Neural progenitor cell (in vitro differentiated cells): Measurements from ENCODE around the gene EXOC4.

Experiments used
- EZH2 ChIP-seq: fragments of 200-600 bp; sonication (generic); IDR thresholded peaks from 2 replicates; pipeline ENCODE4 v1.6.1; 2017; ENCODE audit warnings: antibody characterized with exemption, mild to moderate bottlenecking, moderate library complexity
- EZH2phosphoT487 ChIP-seq: fragments of 200-600 bp; sonication (generic); IDR thresholded peaks from 2 replicates; pipeline ENCODE4 v1.6.1; 2017; ENCODE audit warnings: antibody characterized with exemption
- TF ChIP-seq, protein P1 (sequence below): fragments of 200-600 bp; sonication (generic); IDR thresholded peaks from 2 replicates; pipeline ENCODE4 v1.5.1; 2017; ENCODE audit warnings: antibody characterized with exemption, mild to moderate bottlenecking

DNA sequence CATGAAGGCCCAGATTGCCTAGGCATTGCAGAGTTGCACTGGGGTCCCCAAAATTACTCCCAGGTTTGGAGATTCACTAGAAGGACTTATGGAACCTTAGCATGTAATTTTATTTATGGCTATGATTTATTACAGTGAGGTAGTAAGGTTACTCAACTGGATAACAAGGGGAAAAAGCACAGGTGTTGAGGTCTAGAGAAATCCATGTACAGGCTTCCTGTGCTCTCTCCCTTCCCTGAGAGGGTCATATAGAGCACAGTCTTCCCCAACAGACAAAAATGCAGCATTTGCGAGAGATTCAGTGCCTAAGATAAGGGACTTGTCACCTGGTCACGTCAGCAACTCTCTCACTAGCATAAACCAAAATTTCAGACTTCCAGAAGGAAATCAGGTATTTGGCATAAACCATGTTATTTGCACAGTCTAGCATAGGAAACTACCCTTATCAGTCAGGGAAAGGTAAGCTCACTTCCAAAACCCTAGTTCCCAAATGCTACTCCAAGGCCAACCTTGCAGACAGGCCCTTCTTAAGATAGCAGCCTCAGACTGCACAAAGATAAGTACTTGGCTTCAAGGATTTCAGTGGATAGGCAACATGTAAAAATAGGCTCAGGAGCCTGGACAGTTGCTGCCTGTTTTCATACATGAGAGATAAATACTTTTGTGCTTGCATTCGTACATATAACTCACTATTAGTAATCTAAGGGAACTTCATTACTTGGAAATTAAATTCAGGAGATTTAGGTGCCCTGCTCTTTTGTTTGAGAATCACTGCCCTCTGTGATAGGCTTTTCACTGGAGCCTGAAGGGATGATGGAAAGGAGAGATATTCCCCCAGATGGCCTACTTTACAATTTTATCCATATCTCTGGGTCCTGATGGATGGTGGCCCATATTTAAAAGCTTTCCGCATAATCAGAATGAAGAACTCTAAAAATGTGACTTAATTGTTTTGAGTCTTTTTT is 495.8 kb downstream of the EXOC4 start:
- TF ChIP-seq, protein P1, sequence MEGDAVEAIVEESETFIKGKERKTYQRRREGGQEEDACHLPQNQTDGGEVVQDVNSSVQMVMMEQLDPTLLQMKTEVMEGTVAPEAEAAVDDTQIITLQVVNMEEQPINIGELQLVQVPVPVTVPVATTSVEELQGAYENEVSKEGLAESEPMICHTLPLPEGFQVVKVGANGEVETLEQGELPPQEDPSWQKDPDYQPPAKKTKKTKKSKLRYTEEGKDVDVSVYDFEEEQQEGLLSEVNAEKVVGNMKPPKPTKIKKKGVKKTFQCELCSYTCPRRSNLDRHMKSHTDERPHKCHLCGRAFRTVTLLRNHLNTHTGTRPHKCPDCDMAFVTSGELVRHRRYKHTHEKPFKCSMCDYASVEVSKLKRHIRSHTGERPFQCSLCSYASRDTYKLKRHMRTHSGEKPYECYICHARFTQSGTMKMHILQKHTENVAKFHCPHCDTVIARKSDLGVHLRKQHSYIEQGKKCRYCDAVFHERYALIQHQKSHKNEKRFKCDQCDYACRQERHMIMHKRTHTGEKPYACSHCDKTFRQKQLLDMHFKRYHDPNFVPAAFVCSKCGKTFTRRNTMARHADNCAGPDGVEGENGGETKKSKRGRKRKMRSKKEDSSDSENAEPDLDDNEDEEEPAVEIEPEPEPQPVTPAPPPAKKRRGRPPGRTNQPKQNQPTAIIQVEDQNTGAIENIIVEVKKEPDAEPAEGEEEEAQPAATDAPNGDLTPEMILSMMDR, result no peak
- TF ChIP-seq EZH2phosphoT487 (no peak), EZH2 (no peak)
